H1 (cell line): ENCODE results near the gene FAM53B. TPM values are rescaled to one million over a fixed set of nuclear protein-coding genes. Genes with fewer than 3 reads are reported as not detected.

ENCODE experiments used
- CTCF ChIA-PET: fragments of 300-600 bp; sonication (Branson Sonifier 250); formaldehyde crosslinking; loops from one replicate; lab custom pipeline; 2021; ENCODE audit not compliant: partially characterized antibody; lab: Charles Lee
- POLR2A ChIA-PET: fragments of 300-600 bp; sonication (Branson Sonifier 250); formaldehyde crosslinking; loops from one replicate; lab custom pipeline; 2021; ENCODE audit warnings: inconsistent platforms; ENCODE audit not compliant: partially characterized antibody; lab: Charles Lee
- DNase-seq, 2 experiments: peaks; one replicate each; pipeline versions ENCODE4 v3.0.0 to v3.0.0-alpha.2; 2010 to 2022; ENCODE audit warnings: low spot score in 2 of 2, low read depth in 1 of 2, mixed read lengths in 1 of 2
- FAIRE-seq: peaks from 2 replicates; lab custom pipeline; 2011; peaks lifted over from hg19 to GRCh38; lab: Jason Lieb, UNC
- H2AFZ ChIP-seq: 2 replicates; pipeline ENCODE4 v1.8.1; 2012; ENCODE audit warnings: low read length, inconsistent platforms
- H2AK5ac ChIP-seq: 2 replicates; pipeline ENCODE4 v1.6.1; 2013; ENCODE audit warnings: low read depth, low read length
- H2BK120ac ChIP-seq: replicated peaks from 2 replicates; pipeline ENCODE3; 2013; ENCODE audit warnings: low read depth, low read length, inconsistent platforms
- H2BK12ac ChIP-seq: 2 replicates; pipeline ENCODE4 v1.6.1; 2013; ENCODE audit warnings: low read depth, low read length
- H2BK15ac ChIP-seq: 2 replicates; pipeline ENCODE4 v1.6.1; 2013; ENCODE audit warnings: low read length
- H2BK20ac ChIP-seq: 2 replicates; pipeline ENCODE4 v1.6.1; 2013; ENCODE audit warnings: low read length
- H2BK5ac ChIP-seq: 2 replicates; pipeline ENCODE4 v1.6.1; 2013; ENCODE audit warnings: low read depth, low read length
- H3K14ac ChIP-seq: 2 replicates; pipeline ENCODE4 v1.6.1; 2013; ENCODE audit warnings: inconsistent platforms; ENCODE audit not compliant: insufficient read length
- H3K18ac ChIP-seq: 2 replicates; pipeline ENCODE4 v1.6.1; 2013; ENCODE audit warnings: low read length; ENCODE audit errors: extremely low read depth
- H3K23ac ChIP-seq: 2 replicates; pipeline ENCODE4 v1.6.1; 2013; ENCODE audit warnings: inconsistent platforms; ENCODE audit not compliant: insufficient read length
- H3K23me2 ChIP-seq: 2 replicates; pipeline ENCODE4 v1.6.1; 2013; ENCODE audit warnings: low read depth, low read length
- H3K27ac ChIP-seq: 2 replicates; pipeline ENCODE4 v1.6.1; 2011; ENCODE audit warnings: low read depth, low read length, inconsistent platforms
- H3K27me3 ChIP-seq, 4 experiments: replicated peaks in 1 of 4; 1 replicate in 1 of 4; 2 replicates in 3 of 4; pipeline versions ENCODE4 v1.6.1 to v1.8.1; 2011 to 2013; ENCODE audit warnings: low read length in 3 of 4, mild to moderate bottlenecking in 3 of 4, inconsistent platforms in 2 of 4, mixed read lengths in 2 of 4, moderate library complexity in 1 of 4; ENCODE audit not compliant: control insufficient read depth in 3 of 4, insufficient read depth in 3 of 4; ENCODE audit errors: extremely low read depth in 1 of 4
- H3K36me3 ChIP-seq, 4 experiments: 2 replicates each; pipeline versions ENCODE4 v1.6.1 to v1.8.1; 2011 to 2013; ENCODE audit warnings: mild to moderate bottlenecking in 4 of 4, low read length in 3 of 4, moderate library complexity in 2 of 4, control low read depth in 1 of 4, inconsistent platforms in 1 of 4; ENCODE audit not compliant: insufficient read depth in 4 of 4, control insufficient read depth in 2 of 4
- H3K4ac ChIP-seq: replicated peaks from 2 replicates; pipeline ENCODE3; 2013; ENCODE audit warnings: low read length, low read depth, mixed read lengths, inconsistent platforms; ENCODE audit not compliant: insufficient read length
- H3K4me1 ChIP-seq, 4 experiments: replicated peaks in 1 of 4; 1 replicate in 1 of 4; 2 replicates in 3 of 4; pipeline versions ENCODE4 v1.6.1 to v1.8.1; 2011 to 2013; ENCODE audit warnings: low read length in 3 of 4, inconsistent platforms in 2 of 4, mixed read lengths in 1 of 4; ENCODE audit not compliant: insufficient read depth in 4 of 4, control insufficient read depth in 3 of 4
- H3K4me2 ChIP-seq, 2 experiments: 2 replicates each; pipeline versions ENCODE4 v1.6.1 to v1.8.1; 2011 to 2013; ENCODE audit warnings: low read depth in 2 of 2, low read length in 2 of 2, control low read depth in 1 of 2, inconsistent platforms in 1 of 2, mild to moderate bottlenecking in 1 of 2; ENCODE audit not compliant: insufficient read depth in 1 of 2
- H3K4me3 ChIP-seq, 4 experiments: fragments of 200-600, 300-600 bp in 1 of 4; sonication (generic), shearing (Covaris generic), sonication (Bioruptor Twin) in 1 of 4; 2 replicates each; pipeline versions ENCODE4 v1.5.1 to v1.8.1; 2011 to 2016; ENCODE audit warnings: low read length in 4 of 4, low read depth in 3 of 4, control low read depth in 2 of 4, inconsistent platforms in 2 of 4, mild to moderate bottlenecking in 2 of 4, mixed read lengths in 1 of 4, moderate library complexity in 1 of 4; ENCODE audit not compliant: insufficient read depth in 2 of 4; ENCODE audit errors: extremely low read depth in 1 of 4
- H3K56ac ChIP-seq: replicated peaks from 2 replicates; pipeline ENCODE3; 2013; ENCODE audit warnings: low read depth, mild to moderate bottlenecking, mixed read lengths, low read length, inconsistent platforms; ENCODE audit not compliant: insufficient read length
- H3K79me1 ChIP-seq: 2 replicates; pipeline ENCODE4 v1.6.1; 2013; ENCODE audit warnings: low read depth, low read length, control low read depth
- H3K79me2 ChIP-seq, 2 experiments: 2 replicates each; pipeline versions ENCODE4 v1.6.1 to v1.8.1; 2012 to 2013; ENCODE audit warnings: low read length in 2 of 2, mild to moderate bottlenecking in 2 of 2, inconsistent platforms in 1 of 2; ENCODE audit not compliant: insufficient read depth in 2 of 2, control insufficient read depth in 1 of 2
- H3K9ac ChIP-seq, 4 experiments: replicated peaks in 1 of 4; 1 replicate in 1 of 4; 2 replicates in 3 of 4; pipeline versions ENCODE4 v1.6.1 to v1.8.1; 2011 to 2013; ENCODE audit warnings: low read depth in 3 of 4, low read length in 3 of 4, control low read depth in 2 of 4, mild to moderate bottlenecking in 2 of 4, moderate library complexity in 2 of 4, inconsistent platforms in 1 of 4; ENCODE audit errors: extremely low read depth in 1 of 4
- H3K9me3 ChIP-seq, 2 experiments: 2 replicates each; pipeline versions ENCODE4 v1.6.1 to v1.8.1; 2012 to 2013; ENCODE audit warnings: mild to moderate bottlenecking in 2 of 2, moderate library complexity in 2 of 2, control low read depth in 1 of 2, inconsistent platforms in 1 of 2, low read depth in 1 of 2, low read length in 1 of 2, mixed read lengths in 1 of 2; ENCODE audit not compliant: insufficient read depth in 2 of 2
- H4K20me1 ChIP-seq, 2 experiments: replicated peaks in 1 of 2; 2 replicates each; pipeline versions ENCODE3 to v1.8.1; 2011 to 2013; ENCODE audit warnings: inconsistent platforms in 2 of 2, low read length in 2 of 2, mild to moderate bottlenecking in 1 of 2; ENCODE audit not compliant: insufficient read depth in 2 of 2, control insufficient read depth in 1 of 2
- H4K5ac ChIP-seq: 2 replicates; pipeline ENCODE4 v1.6.1; 2013; ENCODE audit warnings: low read length, low read depth, mixed read lengths, inconsistent platforms; ENCODE audit not compliant: insufficient read length
- H4K8ac ChIP-seq: 2 replicates; pipeline ENCODE4 v1.8.0; 2013; ENCODE audit warnings: mild to moderate bottlenecking, moderate library complexity, low read length, inconsistent platforms; ENCODE audit not compliant: insufficient read depth; ENCODE audit errors: extremely low read depth
- H4K91ac ChIP-seq: replicated peaks from 2 replicates; pipeline ENCODE3; 2013; ENCODE audit warnings: low read length, mixed read lengths, inconsistent platforms; ENCODE audit not compliant: insufficient read length
- BCL11A ChIP-seq, 2 experiments: IDR thresholded peaks; one replicate each; pipeline ENCODE4 v1.6.1; 2011; ENCODE audit warnings: low read depth in 2 of 2, low read length in 2 of 2, mild to moderate bottlenecking in 2 of 2
- CEBPB ChIP-seq: IDR thresholded peaks from 2 replicates; pipeline ENCODE4 v1.6.1; 2012; ENCODE audit warnings: low read depth, low read length
- CHD1 ChIP-seq: IDR thresholded peaks from 2 replicates; pipeline ENCODE4 v1.6.1; 2012; ENCODE audit warnings: low read depth, low read length, improper control_type of control experiment
- KDM1A ChIP-seq: fragments of 200-600, 300-600 bp; sonication (generic); IDR thresholded peaks from 2 replicates; pipeline ENCODE4 v1.7.1; 2016; ENCODE audit warnings: mild to moderate bottlenecking, low read length, borderline replicate concordance
- POLR2AphosphoS5 ChIP-seq: IDR thresholded peaks from 2 replicates; pipeline ENCODE4 v1.6.1; 2011; ENCODE audit warnings: low read depth, low read length
- RAD21 ChIP-seq, 2 experiments: IDR thresholded peaks in 1 of 2; conservative IDR thresholded peaks in 1 of 2; 2 replicates each; pipeline ENCODE4 v1.6.1; 2011; ENCODE audit warnings: low read depth in 2 of 2, low read length in 2 of 2, improper control_type of control experiment in 1 of 2, inconsistent platforms in 1 of 2, mild to moderate bottlenecking in 1 of 2, moderate library complexity in 1 of 2
- TAF1 ChIP-seq: IDR thresholded peaks from 2 replicates; pipeline ENCODE4 v1.6.1; 2011; ENCODE audit warnings: mild to moderate bottlenecking, low read depth, low read length
- TAF7 ChIP-seq: optimal IDR thresholded peaks from 2 replicates; pipeline ENCODE3; 2011; ENCODE audit warnings: low read depth, mild to moderate bottlenecking, inconsistent platforms, low read length, moderate library complexity, borderline replicate concordance
- ZNF274 ChIP-seq: IDR thresholded peaks from 2 replicates; pipeline ENCODE4 v1.7.0; 2012; ENCODE audit warnings: low read length, borderline replicate concordance; ENCODE audit errors: extremely low read depth
- WGBS, 2 experiments: shearing (Covaris generic) in 1 of 2; methylation state at CpG; one replicate each; pipeline versions ENCODE4 v1.1.6 to v1.1.7; 2013 to 2015; ENCODE audit warnings: low lambda C conversion rate in 2 of 2, mixed read lengths in 2 of 2, inconsistent platforms in 1 of 2, low coverage in 1 of 2, missing lambda C conversion rate in 1 of 2; ENCODE audit not compliant: insufficient replicate concordance in 2 of 2, insufficient coverage in 1 of 2, insufficient read length in 1 of 2; ENCODE audit errors: extremely low coverage in 1 of 2, missing lambda C conversion rate in 1 of 2; 5-methylcytosine and 5-hydroxymethylcytosine counted together
- polyA plus RNA-seq, 7 experiments: library from polyadenylated mRNA; depleted of rRNA in 3 of 7; stranded (reverse) in 5 of 7; unstranded in 2 of 7; fragments of >200 nt in 5 of 7; fragments of 200-250 nt in 2 of 7; gene quantifications; 1 replicate in 5 of 7; 2 replicates in 1 of 7; 4 replicates in 1 of 7; pipeline versions ENCODE4 v1.2.1 to v1.2.3, GENCODE V29; 2011 to 2013; ENCODE audit warnings: missing spikeins in 2 of 7, mixed read lengths in 2 of 7
- total RNA-seq: library from RNA; stranded (reverse); fragmentation: NEBNext Ultra II Directional; extraction: Animal tissue kit (Norgen Biotek cat#: 25700); gene quantifications from 2 replicates; pipeline ENCODE4 v1.2.1, GENCODE V29; 2021

The FAM53B gene
- total and polyA plus RNA-seq, 2 of the 8 experiments (the other 6 are each of a cell fraction or from before 2014, with no cell fraction given): 5.3 to 14.4 TPM

- Histone ChIP-seq H2BK120ac (no peak overlapping the region), H3K9ac (no peak overlapping the region), H3K4me1 (peaks cover 0 to 4% (median 1%) of the 10 kb centered on the region in 4 experiments; a peak in 4 of 7 replicates), H3K14ac (no peak overlapping the region), H2BK20ac (no peak overlapping the region), H3K36me3 (0 out of 8 replicates have a peak, but pooled peaks cover 0 to 3% (median 0%) of the 10 kb centered on the region in 4 experiments), H3K27ac (no peak overlapping the region), H3K18ac (no peak overlapping the region), H2BK12ac (no peak overlapping the region), H3K4me3 (no peak overlapping the region), H4K20me1 (peaks cover 0 to 5% of the 10 kb centered on the region in 2 experiments), H4K8ac (no peak overlapping the region), H3K4me2 (no peak overlapping the region), H2BK5ac (peak overlapping the region; percentile 49; the same call in 1 of the 2 replicates), H3K27me3 (no peaks in the 10 kb centered on the region), H4K91ac (no peak overlapping the region), H2BK15ac (no peak overlapping the region), H3K56ac (no peak overlapping the region), H3K23me2 (no peaks in the 10 kb centered on the region), H4K5ac (no peak overlapping the region), H3K79me1 (peaks cover 3% of the 10 kb centered on the region; the same call in 1 of the 2 replicates), H2AFZ (no peak overlapping the region), H2AK5ac (no peak overlapping the region), H3K79me2 (no peaks in the 10 kb centered on the region), H3K9me3 (no peaks in the 10 kb centered on the region), H3K23ac (no peak overlapping the region), H3K4ac (no peak overlapping the region)
- CTCF ChIA-PET: interaction anchor here (0.5 to 2.8 kb wide), 11 partner anchors 8 to 213 kb away, joined by 3 to 14 read pairs (median 4); no protein-coding TSS in a partner anchor
- FAIRE-seq: no peak
- POLR2A ChIA-PET: interaction anchor here (1.3 kb wide), 1 partner anchor 13 kb away, joined by 4 read pairs; no protein-coding TSS in a partner anchor
- no peak for DNase-seq
- 94% methylated on average over 18 of the region's 19 CpGs; no CpG with 5 or more reads in 1 of the 2 experiments for WGBS, 2 experiments
- TF ChIP-seq RAD21 (IDR thresholded peaks at IDR 0.05 in 1 of 2, conservative IDR thresholded peaks at IDR 0.05 in 1 of 2; ENCODE audit: low read depth in 2 of 2, low read length in 2 of 2) (no peak), ZNF274 (no peak), CEBPB (no peak), CHD1 (no peak), TAF7 (no peak), TAF1 (no peak), POLR2AphosphoS5 (no peak), KDM1A (no peak), BCL11A (IDR thresholded peaks at IDR 0.05; ENCODE audit: low read depth in 2 of 2, low read length in 2 of 2) (no peak)
These were observed 47.5 kb downstream of the FAM53B start for GRCh38 chr10:124696446-124697392.
